HepG2 (cell line): ENCODE measurements around the gene FAF2.
"Not testable (repeated sequence)": the region's sequence is repeated elsewhere in the genome, so short reads cannot be mapped to it uniquely, and the experiment has no call there.

Experiments
- ARNTL ChIP-seq: sonication (generic); formaldehyde crosslinking; IDR thresholded peaks from 2 replicates; pipeline ENCODE4 v1.4.0; 2020; ENCODE audit warnings: mild to moderate bottlenecking, missing genetic modification reagents
- CCAR2 ChIP-seq: fragments of 200-400 bp; formaldehyde crosslinking; optimal IDR thresholded peaks from 2 replicates; pipeline ENCODE3; 2018; ENCODE audit warnings: low read depth, mild to moderate bottlenecking, low read length, moderate library complexity
- EZH2 ChIP-seq: conservative IDR thresholded peaks from 2 replicates; pipeline ENCODE4 v1.6.1; 2012; ENCODE audit warnings: mild to moderate bottlenecking, low read depth, low read length, moderate library complexity
- FOXM1 ChIP-seq: sonication (generic); formaldehyde crosslinking; IDR thresholded peaks from 2 replicates; pipeline ENCODE4 v1.5.0; 2020; ENCODE audit warnings: missing genetic modification reagents
- HDAC1 ChIP-seq: sonication (generic); formaldehyde crosslinking; IDR thresholded peaks from 2 replicates; pipeline ENCODE4 v1.5.1; 2020; ENCODE audit warnings: mild to moderate bottlenecking, missing genetic modification reagents
- HOXA9 ChIP-seq: sonication (generic); formaldehyde crosslinking; IDR thresholded peaks from 2 replicates; pipeline ENCODE4 v1.8.1; 2022; ENCODE audit warnings: missing genetic modification reagents, mild to moderate bottlenecking, moderate library complexity, borderline replicate concordance
- KAT2B ChIP-seq: fragments of 150-350 bp; IDR thresholded peaks from 2 replicates; pipeline ENCODE4 v1.6.1; 2014; ENCODE audit warnings: low read depth, low read length, borderline replicate concordance
- POLR2A ChIP-seq, 2 experiments: IDR thresholded peaks; 2 replicates each; pipeline ENCODE4 v1.6.1; 2011; ENCODE audit warnings: low read depth in 2 of 2, low read length in 2 of 2, mild to moderate bottlenecking in 1 of 2, moderate library complexity in 1 of 2; ENCODE audit not compliant: insufficient read depth in 1 of 2
- TF ChIP-seq, protein P1 (sequence below): sonication (generic); formaldehyde crosslinking; IDR thresholded peaks from 2 replicates; pipeline ENCODE4 v1.5.0; 2020; ENCODE audit warnings: mild to moderate bottlenecking, missing genetic modification reagents, moderate library complexity

GRCh38 chr5:176408252-176408573 is 40.0 kb upstream of the FAF2 start:
- TF ChIP-seq ARNTL (CRISPR knock-in tag); FOXM1 (CRISPR knock-in tag); CCAR2; HDAC1 (CRISPR knock-in tag); KAT2B; HOXA9 (CRISPR knock-in tag); EZH2; POLR2A (IDR thresholded peaks at IDR 0.05; ENCODE audit: insufficient read depth in 1 of 2, low read depth in 2 of 2, low read length in 2 of 2): not testable (repeated sequence)
- TF ChIP-seq, protein P1, sequence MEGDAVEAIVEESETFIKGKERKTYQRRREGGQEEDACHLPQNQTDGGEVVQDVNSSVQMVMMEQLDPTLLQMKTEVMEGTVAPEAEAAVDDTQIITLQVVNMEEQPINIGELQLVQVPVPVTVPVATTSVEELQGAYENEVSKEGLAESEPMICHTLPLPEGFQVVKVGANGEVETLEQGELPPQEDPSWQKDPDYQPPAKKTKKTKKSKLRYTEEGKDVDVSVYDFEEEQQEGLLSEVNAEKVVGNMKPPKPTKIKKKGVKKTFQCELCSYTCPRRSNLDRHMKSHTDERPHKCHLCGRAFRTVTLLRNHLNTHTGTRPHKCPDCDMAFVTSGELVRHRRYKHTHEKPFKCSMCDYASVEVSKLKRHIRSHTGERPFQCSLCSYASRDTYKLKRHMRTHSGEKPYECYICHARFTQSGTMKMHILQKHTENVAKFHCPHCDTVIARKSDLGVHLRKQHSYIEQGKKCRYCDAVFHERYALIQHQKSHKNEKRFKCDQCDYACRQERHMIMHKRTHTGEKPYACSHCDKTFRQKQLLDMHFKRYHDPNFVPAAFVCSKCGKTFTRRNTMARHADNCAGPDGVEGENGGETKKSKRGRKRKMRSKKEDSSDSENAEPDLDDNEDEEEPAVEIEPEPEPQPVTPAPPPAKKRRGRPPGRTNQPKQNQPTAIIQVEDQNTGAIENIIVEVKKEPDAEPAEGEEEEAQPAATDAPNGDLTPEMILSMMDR (CRISPR knock-in tag) = not testable (repeated sequence)
